Left lung (tissue), 10 donors: Measurements from ENCODE around the gene HAUS7. TPM values are rescaled to one million over a fixed set of nuclear protein-coding genes. Genes with fewer than 3 reads are reported as not detected.

Experiments used
- ATAC-seq: fragments of 200-7000 bp; cut with Tn5 transposase; one replicate; pipeline ENCODE4 v1.9.1; 2020; ENCODE audit warnings: moderate library complexity
- DNase-seq, 4 donors: peaks; one replicate each; pipeline ENCODE4 v3.0.0-alpha.2; 2013 to 2020
- H3K27ac ChIP-seq, 2 donors: fragments of 200-600 bp; sonication (generic) in 1 of 2; one replicate each; pipeline versions ENCODE4 v1.5.0 to v1.8.0; 2020 to 2021
- H3K27me3 ChIP-seq, 2 donors: fragments of 200-600 bp; sonication (generic) in 1 of 2; one replicate each; pipeline versions ENCODE4 v1.5.0 to v1.8.0; 2020 to 2021
- H3K36me3 ChIP-seq, 2 donors: fragments of 200-600 bp; sonication (generic) in 1 of 2; one replicate each; pipeline versions ENCODE4 v1.5.0 to v1.8.0; 2020 to 2021
- H3K4me1 ChIP-seq, 2 donors: fragments of 200-600 bp; one replicate each; pipeline ENCODE4 v1.8.0; 2021
- H3K4me3 ChIP-seq, 2 donors: fragments of 200-600 bp; sonication (generic) in 1 of 2; one replicate each; pipeline versions ENCODE4 v1.5.0 to v1.8.0; 2020 to 2021; ENCODE audit warnings: mild to moderate bottlenecking in 1 of 2
- H3K9me3 ChIP-seq, 2 donors: fragments of 200-600 bp; sonication (generic) in 1 of 2; one replicate each; pipeline versions ENCODE4 v1.5.0 to v1.8.0; 2020 to 2021
- CTCF ChIP-seq, 2 donors: fragments of 200-600 bp; sonication (generic) in 1 of 2; IDR thresholded peaks; one replicate each; pipeline versions ENCODE4 v1.5.0 to v1.8.0; 2021; ENCODE audit warnings: antibody characterized with exemption in 2 of 2
- intact Hi-C, 2 donors: fragments of 100-400 bp; cut with DNase I; formaldehyde crosslinking; loops; one replicate each; pipeline versions ENCODE4 v1.11.2 to v1.14.2; 2022
- polyA plus RNA-seq, 6 donors: library from polyadenylated mRNA; unstranded; fragments of 120-200 nt; gene quantifications; one replicate each; pipeline ENCODE4 v1.2.1, GENCODE V29; 2013; ENCODE audit not compliant: insufficient read length in 6 of 6
- total RNA-seq, 2 donors: library from RNA; stranded (reverse); fragmentation: NEBNext Ultra II Directional; extraction: Animal tissue kit (Norgen Biotek cat#: 25700); gene quantifications; one replicate each; pipeline ENCODE4 v1.2.1, GENCODE V29; 2021
- donor health status: DM: no; HTN: yes; CAD: no.
- donor health status: DM: no; HTN: no; CAD: no.

Gene HAUS7
- total and polyA plus RNA-seq, 8 donors, result 20.1 to 42.4 (median 33.7) TPM

- no peaks in the 10 kb centered on the region for H3K27me3 ChIP-seq
- ATAC-seq, result no peak
- H3K4me3 ChIP-seq, result no peak overlapping the region
- H3K9me3 ChIP-seq, result no peaks in the 10 kb centered on the region
- intact Hi-C loops, result no loop called here
- no peak for TF ChIP-seq CTCF (IDR thresholded peaks at IDR 0.05)
- peaks cover 0 to 59% of the 10 kb centered on the region in 2 donors for H3K36me3 ChIP-seq
- H3K27ac ChIP-seq, result no peak overlapping the region
- DNase-seq, result no peak
- H3K4me1 ChIP-seq, result no peaks in the 10 kb centered on the region
Measured at GRCh38 chrX:153454901-153455550, 15.3 kb downstream of the HAUS7 start.

- no peak for DNase-seq
- no peak for TF ChIP-seq CTCF (IDR thresholded peaks at IDR 0.05)
- intact Hi-C loops, result no loop called here
- no peaks in the 10 kb centered on the region for H3K27me3 ChIP-seq
- no peak for ATAC-seq
- no peak overlapping the region for H3K4me3 ChIP-seq
- H3K9me3 ChIP-seq, result no peaks in the 10 kb centered on the region
- H3K36me3 ChIP-seq, result peaks cover 0 to 53% of the 10 kb centered on the region in 2 donors
- H3K4me1 ChIP-seq, result no peaks in the 10 kb centered on the region
- no peak overlapping the region for H3K27ac ChIP-seq
Measured at GRCh38 chrX:153450949-153451277, 19.5 kb downstream of the HAUS7 start.

GRCh38 chrX:153450114-153450948, 20.0 kb downstream of the HAUS7 start:
- Histone ChIP-seq H3K27me3 (no peaks in the 10 kb centered on the region), H3K27ac (no peak overlapping the region), H3K4me1 (no peaks in the 10 kb centered on the region), H3K4me3 (no peak overlapping the region), H3K9me3 (no peaks in the 10 kb centered on the region), H3K36me3 (peaks cover 0 to 48% of the 10 kb centered on the region in 2 donors)
- ATAC-seq (no peak), DNase-seq (peak in 1 of 4 donors; percentile 32)
- intact Hi-C loops, result no loop called here
- TF ChIP-seq CTCF (IDR thresholded peaks at IDR 0.05), result no peak

GRCh38 chrX:153449368-153450113, 20.8 kb downstream of the HAUS7 start:
- H3K9me3 ChIP-seq, result no peaks in the 10 kb centered on the region
- H3K27ac ChIP-seq, result no peak overlapping the region
- no peaks in the 10 kb centered on the region for H3K4me1 ChIP-seq
- ATAC-seq (no peak), DNase-seq (peak in 1 of 4 donors; percentile 27)
- no peak for TF ChIP-seq CTCF (IDR thresholded peaks at IDR 0.05)
- no peak overlapping the region for H3K4me3 ChIP-seq
- intact Hi-C loops, result no loop called here
- peaks cover 0 to 40% of the 10 kb centered on the region in 2 donors for H3K36me3 ChIP-seq
- H3K27me3 ChIP-seq, result no peaks in the 10 kb centered on the region
